ENCODE data around the gene SAMD1.

DNA sequence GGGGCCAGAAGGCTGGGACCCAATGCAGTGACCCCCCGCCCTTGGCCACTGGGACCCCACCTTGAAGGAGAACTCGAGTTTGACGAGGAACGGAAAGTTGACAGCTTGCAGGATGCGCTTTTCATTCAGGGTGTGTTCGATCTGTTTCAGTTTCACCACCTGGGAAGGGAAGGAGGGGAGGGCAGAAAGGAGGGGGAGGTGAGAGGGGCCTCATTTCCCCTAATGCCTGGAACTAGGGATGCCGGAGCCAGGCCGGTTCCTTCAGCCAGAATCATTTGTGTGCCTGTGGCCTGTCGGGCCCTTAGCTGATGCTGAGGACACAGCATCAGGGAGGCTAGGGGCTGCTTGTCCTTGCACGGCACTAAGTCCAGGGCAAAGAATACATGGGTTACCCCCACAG lies 12.2 kb upstream of the SAMD1 start:
- TF ChIP-seq CTCF (IDR thresholded peaks at IDR 0.05) (no peak), POLR2A (IDR thresholded peaks at IDR 0.05) (no peak)
